Measurements from ENCODE around the gene BICRA. TPM values are rescaled to one million over a fixed set of nuclear protein-coding genes. Genes with fewer than 3 reads are reported as not detected.

Gene BICRA
- total and polyA plus RNA-seq, 12 donors, result 1.8 to 24.6 (median 9.0) TPM

DNA sequence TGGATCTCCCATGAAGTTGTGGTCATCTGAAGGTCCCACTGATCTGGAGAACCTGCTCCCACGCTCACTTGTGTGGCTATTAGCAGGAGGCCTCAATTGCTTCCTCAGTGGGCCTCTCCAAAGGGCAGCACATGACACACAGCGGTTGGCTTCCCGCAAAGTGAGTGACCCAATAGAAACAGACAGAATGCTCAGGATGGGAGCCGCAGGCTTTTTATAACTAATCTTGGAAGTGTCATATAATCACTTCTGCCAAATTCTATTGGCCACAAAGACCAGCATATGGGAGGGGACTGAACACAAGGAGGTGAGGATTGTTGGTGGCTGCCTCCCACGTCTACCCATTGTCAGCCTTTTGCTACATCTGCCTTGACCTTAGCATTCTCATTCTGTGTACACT, 82.2 kb downstream of the BICRA start:
- intact Hi-C loops (cut with DNase I), result loop anchor here (10.0 kb wide), 2 partner anchors 86 to 176 kb away; partner anchors contain the start of genes BICRA (in 1 of the 2) and NAPA (in 1 of the 2)
- no peak for DNase-seq

DNA sequence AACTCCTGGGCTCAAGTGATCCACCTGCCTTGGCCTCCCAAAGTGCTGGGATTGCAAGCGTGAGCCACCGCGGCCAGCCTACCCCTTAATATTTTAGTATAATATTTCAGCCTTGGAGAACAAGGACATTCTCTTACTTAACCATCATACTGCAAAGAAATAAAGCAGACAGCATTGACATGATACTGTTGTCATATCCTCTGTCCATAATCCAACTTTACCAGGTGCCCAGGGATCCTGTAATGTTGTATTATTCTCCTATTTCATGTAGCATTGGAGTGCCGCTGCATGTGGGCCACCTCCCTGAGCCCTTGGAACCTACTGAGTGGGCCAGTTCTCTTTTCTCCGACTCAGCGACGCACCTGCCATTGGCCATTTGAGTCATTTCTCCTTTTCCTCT, 82.8 kb downstream of the BICRA start:
- H3K9me3 ChIP-seq (replicated peaks in 1 of 3), result no peaks in the 10 kb centered on the region
- no peak for TF ChIP-seq POLR2A (IDR thresholded peaks at IDR 0.05)
- TF ChIP-seq, protein P1, sequence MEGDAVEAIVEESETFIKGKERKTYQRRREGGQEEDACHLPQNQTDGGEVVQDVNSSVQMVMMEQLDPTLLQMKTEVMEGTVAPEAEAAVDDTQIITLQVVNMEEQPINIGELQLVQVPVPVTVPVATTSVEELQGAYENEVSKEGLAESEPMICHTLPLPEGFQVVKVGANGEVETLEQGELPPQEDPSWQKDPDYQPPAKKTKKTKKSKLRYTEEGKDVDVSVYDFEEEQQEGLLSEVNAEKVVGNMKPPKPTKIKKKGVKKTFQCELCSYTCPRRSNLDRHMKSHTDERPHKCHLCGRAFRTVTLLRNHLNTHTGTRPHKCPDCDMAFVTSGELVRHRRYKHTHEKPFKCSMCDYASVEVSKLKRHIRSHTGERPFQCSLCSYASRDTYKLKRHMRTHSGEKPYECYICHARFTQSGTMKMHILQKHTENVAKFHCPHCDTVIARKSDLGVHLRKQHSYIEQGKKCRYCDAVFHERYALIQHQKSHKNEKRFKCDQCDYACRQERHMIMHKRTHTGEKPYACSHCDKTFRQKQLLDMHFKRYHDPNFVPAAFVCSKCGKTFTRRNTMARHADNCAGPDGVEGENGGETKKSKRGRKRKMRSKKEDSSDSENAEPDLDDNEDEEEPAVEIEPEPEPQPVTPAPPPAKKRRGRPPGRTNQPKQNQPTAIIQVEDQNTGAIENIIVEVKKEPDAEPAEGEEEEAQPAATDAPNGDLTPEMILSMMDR (IDR thresholded peaks at IDR 0.05), result no peak
- intact Hi-C loops (cut with DNase I), result loop anchor here (10.0 kb wide), 2 partner anchors 87 to 177 kb away; partner anchors contain the start of genes BICRA (in 1 of the 2) and NAPA (in 1 of the 2)
- H3K27me3 ChIP-seq, result no peaks in the 10 kb centered on the region
- no peak overlapping the region for H3K27ac ChIP-seq
- peaks cover 0 to 5% of the 10 kb centered on the region in 2 donors for H3K36me3 ChIP-seq (replicated peaks in 1 of 2)
- H3K4me3 ChIP-seq, result no peak overlapping the region
- peaks cover 0 to 4% of the 10 kb centered on the region in 2 donors for H3K4me1 ChIP-seq (replicated peaks in 1 of 2)
- WGBS, 4 donors, result 47 to 92% (median 81%) methylated on average over 7 of the region's 7 CpGs
- no peak for DNase-seq

More for the DNA sequence above, 82.2 kb downstream of the BICRA start:
- no peak for TF ChIP-seq POLR2A (IDR thresholded peaks at IDR 0.05)
- TF ChIP-seq, protein P1 (IDR thresholded peaks at IDR 0.05), result no peak
- Histone ChIP-seq H3K27ac (no peak overlapping the region), H3K27me3 (no peaks in the 10 kb centered on the region), H3K4me1 (replicated peaks in 1 of 2) (peaks cover 3 to 7% of the 10 kb centered on the region in 2 donors), H3K9me3 (replicated peaks in 1 of 3) (no peaks in the 10 kb centered on the region), H3K4me3 (no peak overlapping the region), H3K36me3 (replicated peaks in 1 of 2) (peaks cover 0 to 5% of the 10 kb centered on the region in 2 donors)
- 96 to 97% (median 96%) methylated on average over 5 of the region's 5 CpGs for WGBS, 4 donors

DNA sequence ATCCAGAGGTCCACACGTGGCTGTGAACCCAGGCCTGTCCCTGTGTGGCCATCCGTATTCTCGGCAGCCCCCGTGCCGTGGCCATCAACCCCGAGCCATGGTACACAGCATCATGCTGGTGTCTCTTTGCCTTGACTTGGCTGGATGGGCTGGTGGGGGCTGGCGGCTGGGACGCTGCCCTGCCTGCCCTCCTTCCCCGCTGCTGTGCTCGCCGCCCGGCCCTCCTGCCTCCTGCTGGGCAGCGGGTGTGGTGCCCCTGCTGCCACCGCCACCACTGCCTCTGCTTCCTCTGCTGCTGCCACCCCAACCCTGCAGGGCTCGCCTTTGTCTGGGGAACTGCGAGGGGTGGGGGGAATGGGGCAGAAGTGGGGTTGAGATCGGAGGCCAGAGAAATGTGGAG, 84.6 kb downstream of the BICRA start:
- Histone ChIP-seq H3K4me3 (no peak overlapping the region), H3K9me3 (replicated peaks in 1 of 3) (no peaks in the 10 kb centered on the region), H3K27ac (no peak overlapping the region), H3K36me3 (replicated peaks in 1 of 2) (peaks cover 0 to 7% of the 10 kb centered on the region in 2 donors), H3K4me1 (replicated peaks in 1 of 2) (peaks cover 4 to 6% of the 10 kb centered on the region in 2 donors), H3K27me3 (no peaks in the 10 kb centered on the region)
- 88 to 100% (median 91%) methylated on average over 9 to 17 of the region's 17 CpGs for WGBS, 4 donors
- intact Hi-C loops (cut with DNase I), result loop anchor here (10.0 kb wide), 2 partner anchors 89 to 179 kb away; partner anchors contain the start of genes BICRA (in 1 of the 2) and NAPA (in 1 of the 2)
- DNase-seq, result no peak
- no peak for TF ChIP-seq POLR2A (IDR thresholded peaks at IDR 0.05)
- TF ChIP-seq, protein P1 (IDR thresholded peaks at IDR 0.05), result no peak

DNA sequence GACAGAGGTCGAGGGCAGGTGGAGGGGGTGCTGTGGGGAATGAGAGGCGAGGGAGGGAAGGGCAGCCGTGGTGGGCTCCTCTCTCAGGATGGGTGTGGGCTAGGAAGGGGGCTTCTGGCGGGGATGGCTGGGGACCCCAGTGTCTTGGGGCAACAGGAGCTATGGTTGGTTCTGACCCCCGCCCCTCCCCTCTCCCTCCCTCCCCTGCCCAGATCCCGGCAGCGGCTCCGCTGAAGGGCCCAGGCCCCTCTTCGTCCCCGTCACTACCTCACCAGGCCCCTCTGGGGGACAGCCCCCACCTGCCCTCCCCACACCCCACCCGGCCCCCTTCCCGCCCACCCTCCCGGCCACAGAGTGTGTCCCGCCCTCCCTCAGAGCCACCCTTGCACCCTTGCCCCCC, 85.0 kb downstream of the BICRA start:
- H3K9me3 ChIP-seq (replicated peaks in 1 of 3), result no peaks in the 10 kb centered on the region
- no peak overlapping the region for H3K4me3 ChIP-seq
- TF ChIP-seq, protein P1 (IDR thresholded peaks at IDR 0.05), result no peak
- TF ChIP-seq POLR2A (IDR thresholded peaks at IDR 0.05), result no peak
- DNase-seq, result no peak
- intact Hi-C loops (cut with DNase I), result loop anchor here (10.0 kb wide), 2 partner anchors 89 to 179 kb away; partner anchors contain the start of genes BICRA (in 1 of the 2) and NAPA (in 1 of the 2)
- H3K27me3 ChIP-seq, result no peaks in the 10 kb centered on the region
- no peak overlapping the region for H3K27ac ChIP-seq
- H3K4me1 ChIP-seq (replicated peaks in 1 of 2), result peaks cover 4 to 6% of the 10 kb centered on the region in 2 donors
- WGBS, 4 donors, result 83 to 91% (median 89%) methylated on average over 5 to 14 of the region's 14 CpGs
- peaks cover 0 to 11% of the 10 kb centered on the region in 2 donors for H3K36me3 ChIP-seq (replicated peaks in 1 of 2)

Data from adrenal gland (tissue), 12 donors.